H9 (cell line): ENCODE data around the gene MCM3. TPM values are rescaled to one million over a fixed set of nuclear protein-coding genes. Genes with fewer than 3 reads are reported as not detected.

Source experiments
- DNase-seq: peaks from one replicate; pipeline ENCODE4 v3.0.0-alpha.2; 2017
- H2AFZ ChIP-seq: one replicate; pipeline ENCODE4 v1.6.1; 2013; ENCODE audit warnings: mild to moderate bottlenecking, low read length, control low read depth, moderate library complexity
- H2AK5ac ChIP-seq: 2 replicates; pipeline ENCODE4 v1.6.1; 2013; ENCODE audit warnings: low read length, control low read depth, mixed read lengths; ENCODE audit not compliant: insufficient read length
- H2BK120ac ChIP-seq: one replicate; pipeline ENCODE4 v1.6.1; 2013; ENCODE audit warnings: low read depth, mild to moderate bottlenecking, low read length, control low read depth, inconsistent platforms; ENCODE audit not compliant: poor library complexity, severe bottlenecking
- H2BK12ac ChIP-seq: 2 replicates; pipeline ENCODE4 v1.6.1; 2013; ENCODE audit warnings: low read length, control low read depth, mixed read lengths, low read depth; ENCODE audit not compliant: insufficient read length
- H2BK15ac ChIP-seq: 2 replicates; pipeline ENCODE4 v1.6.1; 2013; ENCODE audit warnings: low read depth, low read length, control low read depth
- H2BK20ac ChIP-seq: one replicate; pipeline ENCODE4 v1.6.1; 2013; ENCODE audit warnings: low read depth, mild to moderate bottlenecking, low read length, control low read depth, inconsistent platforms; ENCODE audit not compliant: poor library complexity, severe bottlenecking
- H2BK5ac ChIP-seq: 2 replicates; pipeline ENCODE4 v1.6.1; 2013; ENCODE audit warnings: low read length, control low read depth, mixed read lengths; ENCODE audit not compliant: insufficient read length
- H3K14ac ChIP-seq: 2 replicates; pipeline ENCODE4 v1.6.1; 2013; ENCODE audit warnings: low read length, control low read depth; ENCODE audit not compliant: insufficient read depth
- H3K18ac ChIP-seq: 2 replicates; pipeline ENCODE4 v1.6.1; 2013; ENCODE audit warnings: low read depth, mild to moderate bottlenecking, mixed read lengths, low read length, control low read depth; ENCODE audit not compliant: insufficient read length
- H3K23ac ChIP-seq: 2 replicates; pipeline ENCODE4 v1.6.1; 2013; ENCODE audit warnings: low read length, control low read depth, mixed read lengths, low read depth; ENCODE audit not compliant: insufficient read length
- H3K23me2 ChIP-seq: 2 replicates; pipeline ENCODE4 v1.6.1; 2013; ENCODE audit warnings: low read depth, mild to moderate bottlenecking, mixed read lengths, low read length, control low read depth; ENCODE audit not compliant: insufficient read length, poor library complexity, severe bottlenecking
- H3K27ac ChIP-seq: 2 replicates; pipeline ENCODE4 v1.5.1; 2013; ENCODE audit warnings: low read length, control low read depth, mixed read lengths, low read depth; ENCODE audit not compliant: insufficient read length
- H3K27me3 ChIP-seq: 2 replicates; pipeline ENCODE4 v1.6.1; 2013; ENCODE audit warnings: low read length, control low read depth, inconsistent platforms; ENCODE audit not compliant: insufficient read depth
- H3K4ac ChIP-seq: 2 replicates; pipeline ENCODE4 v1.6.1; 2013; ENCODE audit warnings: low read depth, mild to moderate bottlenecking, control low read depth, inconsistent platforms, low read length, moderate library complexity
- H3K4me1 ChIP-seq: 2 replicates; pipeline ENCODE4 v1.6.1; 2013; ENCODE audit warnings: low read length, control low read depth, inconsistent platforms; ENCODE audit not compliant: insufficient read depth
- H3K4me2 ChIP-seq: 2 replicates; pipeline ENCODE4 v1.6.1; 2013; ENCODE audit warnings: low read length, control low read depth, mixed read lengths; ENCODE audit not compliant: insufficient read length, insufficient read depth
- H3K56ac ChIP-seq: 2 replicates; pipeline ENCODE4 v1.6.1; 2013; ENCODE audit warnings: low read depth, mild to moderate bottlenecking, mixed read lengths, low read length, control low read depth; ENCODE audit not compliant: insufficient read length
- H3K79me1 ChIP-seq: 2 replicates; pipeline ENCODE4 v1.6.1; 2013; ENCODE audit warnings: low read depth, mild to moderate bottlenecking, moderate library complexity, low read length, control low read depth, inconsistent platforms; ENCODE audit not compliant: insufficient read depth, poor library complexity, severe bottlenecking
- H3K79me2 ChIP-seq: 2 replicates; pipeline ENCODE4 v1.6.1; 2013; ENCODE audit warnings: low read length, control low read depth, inconsistent platforms; ENCODE audit not compliant: insufficient read depth
- H3K9ac ChIP-seq: 2 replicates; pipeline ENCODE4 v1.6.1; 2013; ENCODE audit warnings: low read length, control low read depth, mixed read lengths; ENCODE audit not compliant: insufficient read length; ENCODE audit errors: extremely low read depth
- H3K9me3 ChIP-seq: one replicate; pipeline ENCODE4 v1.6.1; 2013; ENCODE audit warnings: low read depth, low read length, inconsistent platforms; ENCODE audit not compliant: control insufficient read depth
- H3T11ph ChIP-seq: one replicate; pipeline ENCODE4 v1.6.1; 2013; ENCODE audit warnings: mild to moderate bottlenecking, low read length, control low read depth, inconsistent platforms
- H4K20me1 ChIP-seq: one replicate; pipeline ENCODE4 v1.6.1; 2013; ENCODE audit not compliant: control insufficient read depth, insufficient read length, insufficient read depth
- H4K5ac ChIP-seq: 2 replicates; pipeline ENCODE4 v1.6.1; 2013; ENCODE audit warnings: low read depth, mild to moderate bottlenecking, mixed read lengths, low read length, control low read depth; ENCODE audit not compliant: insufficient read length
- H4K8ac ChIP-seq: replicated peaks from 2 replicates; pipeline ENCODE4 v1.6.1; 2013; ENCODE audit warnings: low read length, control low read depth, mixed read lengths, low read depth; ENCODE audit not compliant: insufficient read length
- H4K91ac ChIP-seq: 2 replicates; pipeline ENCODE4 v1.6.1; 2013; ENCODE audit warnings: low read depth, mild to moderate bottlenecking, moderate library complexity, mixed read lengths, low read length, control low read depth; ENCODE audit not compliant: insufficient read length
- H3K27ac Mint-ChIP-seq, 3 experiments: 2 replicates in 2 of 3; 3 replicates in 1 of 3; pipeline ENCODE4 v1.8.0; 2020 to 2021; ENCODE audit warnings: mixed read lengths in 3 of 3, mild to moderate bottlenecking in 1 of 3, moderate library complexity in 1 of 3
- H3K27me3 Mint-ChIP-seq: 2 replicates; pipeline ENCODE4 v1.8.0; 2021; ENCODE audit warnings: low read depth, mild to moderate bottlenecking, moderate library complexity, mixed read lengths
- H3K36me3 Mint-ChIP-seq, 3 experiments: 2 replicates in 2 of 3; 3 replicates in 1 of 3; pipeline ENCODE4 v1.8.0; 2020 to 2021; ENCODE audit warnings: low read depth in 3 of 3, mixed read lengths in 3 of 3; ENCODE audit not compliant: insufficient read depth in 1 of 3
- H3K4me1 Mint-ChIP-seq, 2 experiments: 2 replicates each; pipeline ENCODE4 v1.8.0; 2020; ENCODE audit warnings: mixed read lengths in 2 of 2
- H3K4me3 Mint-ChIP-seq, 2 experiments: 2 replicates in 1 of 2; 3 replicates in 1 of 2; pipeline ENCODE4 v1.8.0; 2020 to 2021; ENCODE audit warnings: mild to moderate bottlenecking in 2 of 2, mixed read lengths in 2 of 2, moderate library complexity in 1 of 2
- H3K9me3 Mint-ChIP-seq, 2 experiments: 2 replicates in 1 of 2; 3 replicates in 1 of 2; pipeline ENCODE4 v1.8.0; 2020; ENCODE audit warnings: mild to moderate bottlenecking in 2 of 2, mixed read lengths in 2 of 2, moderate library complexity in 1 of 2
- WGBS: extraction: QIAGEN DNeasy Blood & Tissue Kit; methylation state at CpG from one replicate; pipeline ENCODE4 v1.1.7; 2013; ENCODE audit warnings: missing lambda C conversion rate, low lambda C conversion rate, mixed read lengths; ENCODE audit not compliant: insufficient read length; ENCODE audit errors: extremely low coverage; 5-methylcytosine and 5-hydroxymethylcytosine counted together
- total RNA-seq: library from RNA; stranded (reverse); gene quantifications from 2 replicates; pipeline ENCODE4 v1.2.1, GENCODE V29; 2021
- TF ChIP-seq, protein P1 (sequence below): fragments of 200-600 bp; sonication (generic); conservative IDR thresholded peaks from 3 replicates; pipeline ENCODE4 v1.8.0; 2021; ENCODE audit warnings: antibody characterized with exemption, mild to moderate bottlenecking

MCM3 gene
- total RNA-seq, 1 experiment from 2014 or later = 252 TPM

DNA sequence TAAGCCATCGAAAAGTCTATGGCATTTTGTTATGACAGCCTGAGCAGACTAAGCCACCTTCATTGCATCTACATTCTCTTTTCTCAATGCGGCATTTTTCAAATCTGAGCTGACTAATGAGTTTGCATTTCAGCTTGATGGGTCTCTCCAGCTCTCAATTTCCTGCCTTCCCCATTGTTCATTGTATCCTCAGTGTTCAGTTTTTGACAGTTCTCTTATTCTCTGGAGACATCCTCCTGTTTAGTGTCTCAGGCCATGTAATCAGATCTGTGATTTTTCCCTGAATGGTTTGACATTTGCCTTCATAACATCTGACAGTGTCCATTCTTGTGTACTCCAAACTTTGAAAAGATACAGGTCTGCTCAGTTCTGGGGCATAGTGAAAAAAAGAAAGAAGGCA lies 27.9 kb upstream of the MCM3 start:
- no peaks in the 10 kb centered on the region for H3K27me3 Mint-ChIP-seq
- TF ChIP-seq, protein P1, sequence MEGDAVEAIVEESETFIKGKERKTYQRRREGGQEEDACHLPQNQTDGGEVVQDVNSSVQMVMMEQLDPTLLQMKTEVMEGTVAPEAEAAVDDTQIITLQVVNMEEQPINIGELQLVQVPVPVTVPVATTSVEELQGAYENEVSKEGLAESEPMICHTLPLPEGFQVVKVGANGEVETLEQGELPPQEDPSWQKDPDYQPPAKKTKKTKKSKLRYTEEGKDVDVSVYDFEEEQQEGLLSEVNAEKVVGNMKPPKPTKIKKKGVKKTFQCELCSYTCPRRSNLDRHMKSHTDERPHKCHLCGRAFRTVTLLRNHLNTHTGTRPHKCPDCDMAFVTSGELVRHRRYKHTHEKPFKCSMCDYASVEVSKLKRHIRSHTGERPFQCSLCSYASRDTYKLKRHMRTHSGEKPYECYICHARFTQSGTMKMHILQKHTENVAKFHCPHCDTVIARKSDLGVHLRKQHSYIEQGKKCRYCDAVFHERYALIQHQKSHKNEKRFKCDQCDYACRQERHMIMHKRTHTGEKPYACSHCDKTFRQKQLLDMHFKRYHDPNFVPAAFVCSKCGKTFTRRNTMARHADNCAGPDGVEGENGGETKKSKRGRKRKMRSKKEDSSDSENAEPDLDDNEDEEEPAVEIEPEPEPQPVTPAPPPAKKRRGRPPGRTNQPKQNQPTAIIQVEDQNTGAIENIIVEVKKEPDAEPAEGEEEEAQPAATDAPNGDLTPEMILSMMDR = no peak
- Histone ChIP-seq H3T11ph (no peak overlapping the region), H4K5ac (no peak overlapping the region), H3K9ac (no peak overlapping the region), H2BK20ac (no peak overlapping the region), H2BK12ac (no peak overlapping the region), H2BK120ac (no peak overlapping the region), H3K14ac (no peak overlapping the region), H3K79me2 (no peaks in the 10 kb centered on the region), H2BK15ac (no peak overlapping the region), H2AFZ (no peak overlapping the region), H3K18ac (no peak overlapping the region), H3K4me2 (no peak overlapping the region), H3K27me3 (no peaks in the 10 kb centered on the region), H3K23ac (no peak overlapping the region), H3K56ac (no peak overlapping the region), H2BK5ac (no peak overlapping the region), H4K91ac (no peak overlapping the region), H3K27ac (no peak overlapping the region), H4K20me1 (no peaks in the 10 kb centered on the region), H3K79me1 (no peaks in the 10 kb centered on the region), H3K9me3 (no peaks in the 10 kb centered on the region), H3K23me2 (no peaks in the 10 kb centered on the region), H2AK5ac (no peak overlapping the region), H3K4ac (no peak overlapping the region), H3K4me1 (no peaks in the 10 kb centered on the region; the same call in 1 of the 2 replicates), H4K8ac (no peak overlapping the region)
- WGBS = no CpG with 5 or more reads among the region's 2 CpGs
- H3K4me3 Mint-ChIP-seq = no peak overlapping the region
- no peak for DNase-seq
- H3K9me3 Mint-ChIP-seq = no peaks in the 10 kb centered on the region
- peaks cover 3 to 5% of the 10 kb centered on the region in 2 experiments for H3K4me1 Mint-ChIP-seq
- H3K27ac Mint-ChIP-seq = no peak overlapping the region
- no peaks in the 10 kb centered on the region for H3K36me3 Mint-ChIP-seq
